NCI-H1105 (cell line): ENCODE measurements around the gene STX12.
"Not testable (repeated sequence)": the region's sequence is repeated elsewhere in the genome, so short reads cannot be mapped to it uniquely, and the experiment has no call there.

ENCODE experiments used
- DNase-seq: peaks from one replicate; lab custom pipeline; 2025; lab: John Stamatoyannopoulos, UW

Gene STX12

DNA sequence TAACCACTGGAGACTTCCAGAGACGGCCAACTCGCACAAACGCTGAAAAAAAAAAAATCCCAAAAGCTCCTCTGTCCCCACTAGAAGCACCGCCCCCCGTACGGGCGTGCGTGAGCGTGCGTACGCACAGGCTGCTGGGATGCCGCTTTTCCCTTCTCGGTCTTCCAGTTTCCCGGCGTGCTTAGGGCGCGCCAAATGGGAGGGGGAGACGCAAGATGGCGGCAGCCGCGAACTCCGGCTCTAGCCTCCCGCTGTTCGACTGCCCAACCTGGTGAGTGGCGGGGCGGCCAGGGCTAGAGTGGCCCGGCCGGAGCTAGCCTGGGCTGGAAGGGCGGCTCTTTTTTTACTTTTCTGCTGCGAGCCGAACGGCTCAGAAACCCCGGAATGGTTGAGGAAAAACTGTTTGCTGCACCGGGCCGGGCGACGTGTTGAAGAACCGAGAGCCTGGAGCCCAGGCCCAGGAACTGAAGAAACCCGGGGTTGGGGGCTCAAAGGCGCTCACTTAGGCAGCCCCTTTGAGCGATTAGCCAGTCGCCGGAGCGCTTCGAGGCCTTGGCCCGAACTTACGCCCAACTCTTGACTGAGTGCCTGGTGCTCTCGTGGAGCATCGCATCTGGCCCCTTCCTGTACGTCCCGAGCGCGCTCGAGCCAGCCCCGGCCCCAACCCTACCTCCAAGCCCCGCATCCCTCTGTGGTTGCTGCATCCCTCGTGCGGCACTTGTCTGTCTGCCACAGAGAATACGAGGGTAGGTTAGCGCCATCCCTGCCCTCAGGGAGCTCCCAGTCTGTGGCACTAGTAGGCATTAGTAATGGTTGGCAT, 57.8 kb downstream of the STX12 start, which contains the start of gene PPP1R8:
PPP1R8 (plus strand) TSS at position 162 of the 820 bp plus-strand sequence; CDS start at position 216, 54 bp downstream.
- peak; percentile 97 for DNase-seq

DNA sequence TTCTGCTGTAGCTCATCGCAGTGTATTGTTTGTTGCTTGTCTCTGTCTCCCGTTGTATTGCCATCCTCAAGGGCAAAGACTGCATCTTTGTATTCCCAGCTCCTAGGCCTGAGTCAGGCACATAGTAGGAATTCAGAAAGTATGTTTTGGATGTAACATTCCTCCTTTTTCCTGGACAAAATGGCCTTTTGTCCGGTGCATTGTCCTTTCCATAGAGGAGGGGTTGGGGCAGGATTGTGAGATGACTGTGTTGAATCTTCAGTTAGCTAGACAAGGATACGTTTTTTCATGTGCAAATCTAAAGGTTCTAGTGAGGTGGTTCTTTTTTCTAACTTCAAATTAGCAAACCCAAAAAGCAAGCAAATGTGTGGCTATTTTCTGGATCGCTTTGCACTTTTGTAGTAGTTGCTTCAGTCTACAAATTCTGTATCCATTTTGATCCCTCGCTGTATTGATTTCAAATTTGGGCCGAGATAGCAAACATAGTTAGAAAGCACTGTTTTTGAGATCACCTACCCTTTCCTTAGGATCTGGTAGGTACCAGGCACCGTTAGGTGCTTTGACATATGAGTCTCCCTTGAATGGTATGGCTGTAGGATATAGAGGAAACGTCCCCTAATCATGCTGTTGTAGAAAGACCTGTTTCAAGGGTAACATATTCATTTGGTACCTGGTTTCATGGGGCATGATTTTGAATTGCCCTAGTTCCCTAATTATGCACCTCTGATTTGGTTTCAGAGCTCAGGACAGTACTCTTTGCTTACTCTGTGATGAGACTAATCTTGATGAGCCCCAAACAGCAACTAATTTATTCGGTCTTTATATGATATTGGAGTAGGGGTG, 58.8 kb downstream of the STX12 start:
- DNase-seq = no peak

DNA sequence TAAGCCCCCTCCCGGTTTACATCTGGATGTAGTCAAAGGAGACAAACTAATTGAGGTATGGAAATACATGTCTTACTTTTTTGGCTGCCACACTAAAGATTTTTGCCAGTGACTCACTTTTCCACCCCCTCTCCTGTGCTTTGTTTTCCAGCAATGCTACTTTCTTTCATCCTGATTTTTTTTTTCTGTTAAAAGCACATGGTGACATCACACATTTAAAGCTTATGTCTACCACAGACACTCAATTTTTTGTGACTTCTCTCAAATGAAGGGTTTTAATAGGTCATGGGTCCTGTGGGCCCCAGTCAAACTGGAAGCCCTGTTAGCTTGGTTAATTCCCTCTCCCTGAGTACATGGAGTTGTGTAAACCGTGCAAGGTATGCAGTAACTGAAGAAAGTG, 59.7 kb downstream of the STX12 start:
- no peak for DNase-seq

DNA sequence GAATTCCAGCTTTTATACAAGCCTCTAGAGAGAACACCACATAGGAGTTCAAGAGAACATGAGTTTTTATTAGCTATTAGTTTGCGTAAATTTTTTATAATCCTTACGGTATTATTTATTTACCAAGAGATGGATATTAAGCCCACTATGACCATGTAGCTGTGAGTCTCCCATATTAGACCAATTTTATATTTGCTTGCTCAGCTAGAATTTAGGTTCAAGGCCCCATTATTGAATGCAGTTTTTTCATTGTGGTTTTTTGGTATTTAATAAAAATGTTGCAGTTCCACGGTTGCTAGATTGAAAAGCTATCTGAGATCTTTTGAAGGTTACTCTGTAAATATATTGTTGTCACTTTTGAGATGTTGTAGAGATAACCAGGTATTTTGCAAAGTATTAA, 60.5 kb downstream of the STX12 start:
- no peak for DNase-seq

DNA sequence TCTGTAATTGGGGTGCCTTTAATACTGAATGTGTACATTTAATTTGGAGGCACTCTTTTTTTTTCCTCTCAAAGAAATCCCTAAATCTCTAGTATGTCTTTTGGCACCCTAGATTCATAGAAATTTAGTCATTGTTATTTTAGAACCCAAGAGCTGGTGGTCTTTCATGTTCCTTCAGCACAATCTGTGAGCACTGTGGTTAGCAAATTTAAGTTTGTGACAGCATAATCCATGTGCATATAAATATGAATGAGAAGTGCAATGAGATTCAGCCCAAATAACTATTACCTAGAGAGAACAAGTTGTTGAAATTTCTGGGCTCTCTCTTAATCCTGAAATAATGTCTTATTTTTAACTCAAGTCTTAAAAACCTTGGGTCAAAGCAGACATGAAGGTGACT, 62.0 kb downstream of the STX12 start:
- DNase-seq = no peak

DNA sequence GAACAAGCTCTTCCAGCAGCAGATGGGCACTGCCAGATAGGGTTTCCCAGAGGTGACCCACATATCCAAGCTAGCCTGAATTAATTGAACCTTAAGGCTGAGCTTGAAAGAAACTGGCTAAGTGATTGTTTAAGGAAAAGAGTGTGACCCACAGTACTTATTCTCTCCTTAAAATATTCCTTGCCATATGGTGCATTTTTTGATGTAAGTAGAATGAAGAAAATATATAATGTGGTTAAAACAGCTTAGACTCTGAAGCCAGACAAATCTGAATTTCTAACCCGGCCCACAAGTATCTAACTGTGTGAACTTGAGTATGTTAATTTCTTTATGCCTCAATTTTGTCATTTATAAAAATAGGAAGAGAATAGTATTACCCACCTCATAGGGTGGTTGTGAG, 62.5 kb downstream of the STX12 start:
- DNase-seq = no peak

DNA sequence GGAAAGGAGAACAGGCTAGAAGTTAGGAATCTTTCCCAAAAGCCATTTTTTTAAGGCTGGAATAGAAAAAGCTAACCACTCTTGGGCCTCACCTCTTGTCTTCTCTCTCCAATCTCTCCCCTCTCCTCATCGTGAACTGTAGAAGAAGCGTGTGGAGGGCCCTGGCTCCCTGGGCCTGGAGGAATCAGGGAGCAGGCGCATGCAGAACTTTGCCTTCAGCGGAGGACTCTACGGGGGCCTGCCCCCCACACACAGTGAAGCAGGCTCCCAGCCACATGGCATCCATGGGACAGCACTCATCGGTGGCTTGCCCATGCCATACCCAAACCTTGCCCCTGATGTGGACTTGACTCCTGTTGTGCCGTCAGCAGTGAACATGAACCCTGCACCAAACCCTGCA, 76.9 kb downstream of the STX12 start:
- no peak for DNase-seq

DNA sequence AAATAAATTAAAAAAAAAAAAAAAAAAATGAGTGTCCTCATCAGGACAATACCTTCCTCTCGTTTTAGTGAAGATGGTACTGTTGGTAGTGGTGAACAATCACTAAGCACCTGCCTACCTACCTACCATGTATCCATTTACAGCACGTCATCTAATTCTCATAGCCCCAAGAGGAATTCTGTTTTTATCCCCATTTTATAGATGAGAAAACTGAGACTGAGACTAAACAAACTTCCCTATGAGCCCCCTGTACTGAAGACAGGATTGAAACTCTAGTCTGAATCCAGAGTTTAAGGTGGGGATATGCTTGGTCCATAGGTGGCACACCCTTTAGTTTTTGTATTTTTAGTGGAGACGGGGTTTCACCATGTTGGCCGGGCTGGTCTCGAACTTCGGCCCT, 82.1 kb downstream of the STX12 start:
- DNase-seq = no peak

DNA sequence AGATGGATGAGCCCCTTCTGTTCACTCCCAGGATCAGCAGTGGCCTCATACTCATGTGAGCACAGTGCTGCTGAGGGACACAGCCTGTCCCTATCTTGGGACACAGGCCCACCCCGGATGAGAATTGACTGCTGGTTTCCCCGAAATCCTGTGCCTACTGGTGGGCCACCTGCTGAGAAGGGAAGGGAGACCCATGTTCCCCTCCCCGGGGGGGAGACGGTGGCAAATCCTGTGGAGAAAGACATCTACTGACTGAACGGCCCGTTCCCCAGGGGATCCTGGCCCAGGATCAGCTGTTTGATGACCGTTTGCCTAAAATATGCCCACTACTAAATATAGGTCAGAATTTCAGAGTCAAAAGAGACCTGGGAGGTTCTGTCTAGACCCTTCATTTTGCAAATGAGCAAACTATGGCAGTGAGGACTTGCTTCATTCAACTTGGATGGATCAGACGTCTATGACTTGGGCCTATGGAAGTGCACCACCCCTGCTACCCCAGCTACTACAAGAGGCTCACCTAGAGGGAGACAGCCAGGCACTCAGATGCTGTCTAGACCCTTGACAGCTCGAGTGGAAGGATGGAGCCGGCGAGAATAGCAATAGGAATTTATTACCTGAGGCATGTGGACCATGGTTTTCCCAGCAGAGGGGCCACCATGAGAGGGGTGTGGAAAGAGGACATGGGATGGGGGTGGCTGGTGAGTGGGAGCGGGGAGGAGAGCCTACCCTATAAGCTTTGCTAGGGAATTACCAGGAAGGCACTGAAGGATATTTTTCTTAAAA, 83.7 kb downstream of the STX12 start:
- no peak for DNase-seq

DNA sequence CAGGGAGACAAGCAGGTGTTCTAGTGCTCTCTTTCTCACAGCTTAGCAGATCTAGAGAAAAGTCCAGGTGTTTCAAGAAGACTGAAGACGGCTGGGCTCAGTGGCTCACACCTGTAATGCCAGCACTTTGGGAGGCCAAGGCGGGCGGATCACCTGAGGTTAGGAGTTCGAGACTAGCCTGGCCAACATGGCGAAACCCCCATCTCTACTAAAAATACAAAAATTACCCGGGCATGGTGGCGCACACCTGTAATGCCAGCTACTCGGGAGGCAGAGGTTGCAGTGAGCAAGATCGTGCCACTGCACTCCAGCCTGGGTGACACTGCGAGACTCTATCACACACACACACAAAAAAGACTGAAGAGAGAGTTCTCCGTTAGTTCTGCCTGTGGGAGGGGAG, 84.5 kb downstream of the STX12 start:
- DNase-seq = not testable (repeated sequence)

DNA sequence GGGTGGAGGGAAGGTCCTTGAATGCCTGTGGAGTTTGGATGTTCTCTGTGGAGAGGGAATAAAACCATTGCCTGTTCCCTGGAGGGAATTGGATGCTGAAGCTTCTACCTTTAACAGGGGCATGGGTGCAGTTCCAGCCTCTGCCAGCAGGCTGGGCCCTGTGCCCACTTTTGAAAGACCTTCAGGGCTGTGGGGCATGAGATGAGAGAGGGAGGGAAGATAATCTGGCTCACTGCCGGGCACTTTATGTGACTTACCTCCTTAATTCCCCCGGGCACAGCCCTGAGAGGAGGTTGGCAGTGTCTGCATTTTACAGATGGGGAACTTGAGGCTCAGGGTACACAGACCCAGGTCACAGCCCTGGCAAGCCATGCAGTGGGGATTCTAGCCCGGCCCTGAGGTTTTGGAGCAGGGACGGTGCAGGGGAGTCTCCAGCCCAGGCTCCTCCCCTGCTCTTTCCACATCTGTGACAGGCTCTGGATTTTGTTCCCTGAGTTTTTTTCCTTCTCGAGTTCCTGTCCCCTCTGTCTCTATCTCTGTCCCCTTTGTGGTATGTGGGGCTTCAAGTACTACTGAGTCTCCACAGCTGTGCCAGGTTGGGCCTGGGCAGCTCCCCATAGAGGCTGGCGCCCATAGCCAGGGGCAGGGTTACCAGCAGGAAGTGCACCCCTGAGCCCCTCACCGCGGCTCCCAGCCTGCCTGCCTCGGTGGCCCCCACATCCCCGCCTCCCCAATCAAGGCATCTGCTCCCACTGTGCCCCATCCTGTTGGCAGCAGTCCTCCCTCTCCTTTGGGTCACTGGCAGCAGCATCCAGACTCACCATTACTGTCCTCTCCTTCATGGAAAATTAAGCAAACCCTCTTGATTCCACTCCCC, 85.3 kb downstream of the STX12 start:
- peak; percentile 71 for DNase-seq

DNA sequence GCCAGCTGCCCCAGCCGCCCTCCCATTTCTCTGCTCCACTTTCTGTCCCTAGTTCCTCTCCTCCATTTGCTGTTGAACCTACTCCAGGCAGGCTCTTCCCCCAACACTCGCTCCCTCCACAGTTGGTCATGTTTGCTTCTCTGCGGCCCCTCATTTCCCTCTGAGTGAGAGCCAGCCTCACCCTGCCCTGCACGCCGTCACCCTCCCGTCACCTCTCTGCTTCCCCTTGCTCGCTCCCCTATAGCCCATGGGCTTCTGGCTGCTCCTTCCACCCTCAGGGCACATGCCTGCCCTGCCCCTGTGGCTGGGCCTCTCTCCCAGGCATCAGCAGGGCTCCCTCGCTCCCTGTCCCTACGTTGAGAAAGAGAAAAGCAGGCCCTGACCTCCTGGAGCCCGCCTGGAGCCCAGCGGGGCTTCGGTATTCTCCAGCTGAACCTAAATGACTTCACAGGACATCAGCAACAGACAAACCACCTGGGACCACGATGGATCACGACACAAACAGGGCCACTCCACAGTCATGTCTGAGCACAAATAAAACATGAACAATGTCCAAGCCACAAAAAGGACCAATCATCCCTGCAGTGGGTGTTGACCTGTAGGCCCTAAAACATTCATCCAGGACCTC, 86.0 kb downstream of the STX12 start:
- no peak for DNase-seq

DNA sequence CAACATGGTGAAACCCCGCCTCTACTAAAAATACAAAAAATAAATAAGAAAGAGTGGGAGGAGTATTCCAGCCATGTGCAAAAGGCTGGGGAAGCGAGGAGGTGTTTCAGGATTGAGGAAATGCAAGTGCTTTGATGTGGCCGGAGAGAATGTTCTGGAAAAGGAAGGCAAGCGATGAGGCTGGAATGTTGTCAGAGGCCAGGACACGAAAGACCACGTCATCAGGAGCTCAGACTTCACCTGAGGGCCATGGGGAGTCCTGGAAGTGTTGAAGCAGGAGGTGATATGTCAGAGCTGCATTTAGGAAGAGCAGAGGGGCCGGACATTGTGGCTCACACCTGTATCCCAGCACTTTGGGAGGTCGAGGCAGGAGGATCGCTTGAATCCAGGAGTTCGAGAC, 88.4 kb downstream of the STX12 start:
- DNase-seq = no peak

DNA sequence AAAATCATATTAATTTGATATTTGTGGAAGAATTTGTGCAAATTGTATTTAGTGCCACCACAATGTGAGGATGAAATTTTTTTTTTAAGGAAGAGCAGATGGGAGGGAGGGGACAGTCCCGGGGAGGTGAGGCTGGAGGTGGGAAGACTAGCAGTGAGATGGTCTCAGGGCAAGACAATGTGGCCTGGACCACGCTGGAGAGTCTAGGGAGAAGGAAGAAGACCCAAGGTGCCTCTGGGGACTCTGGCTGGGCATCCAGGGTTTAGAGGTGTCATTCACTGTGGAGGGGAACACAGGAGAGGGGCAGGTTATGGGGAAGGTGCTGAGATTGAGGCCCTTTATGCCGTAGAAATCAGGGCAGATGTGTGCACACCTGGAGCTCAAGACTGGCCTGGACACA, 89.0 kb downstream of the STX12 start:
- no peak for DNase-seq

DNA sequence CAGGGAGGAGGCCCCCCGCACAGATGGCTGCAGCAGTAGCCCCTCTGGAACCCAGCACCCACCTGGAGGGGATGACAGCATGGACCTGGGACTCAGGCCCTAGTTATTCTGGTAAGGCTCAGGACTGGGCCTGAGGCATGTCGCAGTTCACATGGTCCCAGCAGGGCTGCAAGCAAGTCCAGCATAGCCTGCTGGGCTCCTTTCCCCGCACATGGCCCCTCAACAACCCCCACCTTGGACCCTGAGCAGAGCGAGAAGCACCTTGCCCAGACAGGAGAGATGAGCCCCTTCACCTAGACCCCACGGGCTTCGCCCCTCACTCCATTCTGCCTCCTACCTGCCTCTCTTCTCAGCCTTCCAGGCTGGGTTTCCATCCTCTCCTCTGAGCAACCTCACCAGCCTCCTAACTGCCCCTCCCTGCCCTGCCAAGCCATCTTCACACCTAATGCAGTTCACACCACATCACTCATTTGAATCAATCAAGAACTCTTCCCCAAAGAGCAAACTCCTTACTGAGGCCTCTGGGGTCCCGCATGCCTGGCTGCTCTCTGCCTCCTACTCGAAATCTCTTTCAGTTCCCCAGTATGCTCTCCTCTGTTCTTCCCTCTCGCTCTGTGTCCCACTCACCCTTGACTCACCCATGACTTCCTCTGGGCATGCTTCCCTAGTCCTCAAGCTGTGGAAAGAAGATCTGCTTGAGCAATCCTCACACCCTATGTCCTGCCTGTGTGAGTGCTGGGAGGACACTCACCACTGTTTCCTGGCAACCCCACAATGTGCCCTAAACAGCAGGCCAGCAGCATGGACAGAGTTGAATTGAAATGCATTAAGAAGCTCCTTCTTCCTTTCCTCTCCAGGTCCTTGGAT, 89.9 kb downstream of the STX12 start:
- no peak for DNase-seq

DNA sequence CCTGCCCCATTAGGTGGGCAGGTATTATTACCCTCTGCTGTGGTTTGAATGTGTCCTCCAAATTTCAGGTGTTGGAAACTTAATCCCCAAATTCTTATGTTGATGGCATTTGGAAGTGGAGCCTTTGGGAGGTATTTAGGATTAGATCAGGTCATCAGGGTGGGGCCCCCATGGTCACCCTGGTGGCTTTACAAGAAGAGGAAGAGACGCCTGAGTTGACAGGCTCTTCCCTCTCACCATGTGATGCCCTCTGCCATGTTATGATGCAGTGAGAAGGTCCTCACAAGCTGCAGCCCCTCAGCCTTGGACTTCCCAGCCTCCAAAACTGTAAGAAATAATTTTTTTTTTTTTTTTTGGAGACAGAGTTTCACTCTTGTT, 90.5 kb downstream of the STX12 start:
- DNase-seq = no peak

DNA sequence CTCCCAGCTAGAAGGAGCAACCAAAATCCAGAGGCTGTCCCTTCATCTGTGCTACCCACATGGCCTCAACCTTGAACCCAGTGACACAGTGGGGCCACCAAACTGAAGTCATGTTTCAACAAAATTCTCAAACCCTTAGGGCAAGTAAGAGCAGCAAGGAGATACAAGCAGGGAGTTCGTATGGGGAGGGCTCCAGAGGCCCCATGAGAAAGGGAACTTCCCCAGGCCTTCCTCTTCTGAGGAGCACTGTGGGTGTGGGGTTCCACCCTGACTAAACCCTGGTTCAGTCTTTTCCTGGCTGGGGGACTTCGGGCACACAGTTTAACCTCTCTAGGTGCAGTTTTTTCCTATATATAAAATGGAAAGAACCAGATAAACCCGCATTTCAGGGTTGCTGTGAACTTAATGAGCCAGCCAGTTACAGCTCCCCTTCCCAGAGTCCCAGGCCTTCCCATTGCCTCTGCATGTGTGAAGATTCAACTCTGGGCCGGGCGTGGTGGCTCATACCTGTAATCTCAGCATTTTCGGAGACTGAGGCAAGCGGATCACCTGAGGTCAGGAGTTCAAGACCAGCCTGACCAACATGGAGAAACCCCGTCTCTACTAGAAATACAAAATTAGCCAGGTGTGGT, 91.4 kb downstream of the STX12 start:
- DNase-seq = no peak

DNA sequence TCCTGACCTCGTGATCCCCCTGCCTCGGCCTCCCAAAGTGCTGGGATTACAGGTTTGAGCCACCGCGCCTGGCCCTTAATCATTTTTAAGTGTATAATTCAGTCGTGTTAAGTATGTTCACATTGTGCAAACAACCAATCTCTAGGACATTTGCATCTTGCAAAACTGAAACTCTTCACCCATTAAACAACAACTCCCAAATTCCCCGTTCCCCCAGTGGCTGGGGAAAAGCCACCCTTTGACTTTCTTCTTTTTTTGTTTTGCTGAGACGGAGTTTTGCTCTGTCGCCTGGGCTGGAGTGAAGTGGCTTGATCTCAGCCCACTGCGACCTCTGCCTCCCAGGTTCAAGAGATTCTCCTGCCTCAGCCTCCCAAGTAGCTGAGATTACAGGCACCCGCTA, 92.8 kb downstream of the STX12 start:
- DNase-seq = no peak

DNA sequence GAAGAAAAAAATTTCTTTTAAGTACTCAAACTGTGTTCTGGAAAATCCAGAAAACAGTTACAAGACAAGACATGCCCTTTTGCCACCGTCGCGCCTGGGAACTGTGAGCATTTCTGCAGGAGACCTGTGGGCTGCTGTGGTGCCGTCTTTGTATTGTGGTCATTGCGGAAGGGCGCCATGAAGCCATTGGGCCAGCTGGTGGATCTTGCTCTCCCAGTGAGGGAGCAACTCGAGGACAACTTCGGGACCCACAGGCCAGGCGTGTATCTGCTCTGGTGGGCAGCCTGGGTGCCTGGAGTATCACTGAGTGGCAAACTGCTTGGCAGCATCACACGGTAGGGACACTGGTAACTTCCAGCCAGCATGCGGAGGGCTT, 95.5 kb downstream of the STX12 start:
- no peak for DNase-seq
